Embryonic facial prominence (tissue), 1 donor: ENCODE data around the gene TMX2.
"Not testable (repeated sequence)": the region's sequence is repeated elsewhere in the genome, so short reads cannot be mapped to it uniquely, and the experiment has no call there.

Experiments used
- DNase-seq: peaks from one replicate; pipeline ENCODE4 v3.0.0-alpha.2; 2016; ENCODE audit errors: extremely low spot score

The TMX2 gene

GRCh38 chr11:57713835-57714234 is 1.4 kb downstream of the TMX2 start:
- no peak for DNase-seq

GRCh38 chr11:57716726-57717125 is 4.3 kb downstream of the TMX2 start:
- DNase-seq = not testable (repeated sequence)

GRCh38 chr11:57727185-57727584 is 14.8 kb downstream of the TMX2 start:
- no peak for DNase-seq

DNA sequence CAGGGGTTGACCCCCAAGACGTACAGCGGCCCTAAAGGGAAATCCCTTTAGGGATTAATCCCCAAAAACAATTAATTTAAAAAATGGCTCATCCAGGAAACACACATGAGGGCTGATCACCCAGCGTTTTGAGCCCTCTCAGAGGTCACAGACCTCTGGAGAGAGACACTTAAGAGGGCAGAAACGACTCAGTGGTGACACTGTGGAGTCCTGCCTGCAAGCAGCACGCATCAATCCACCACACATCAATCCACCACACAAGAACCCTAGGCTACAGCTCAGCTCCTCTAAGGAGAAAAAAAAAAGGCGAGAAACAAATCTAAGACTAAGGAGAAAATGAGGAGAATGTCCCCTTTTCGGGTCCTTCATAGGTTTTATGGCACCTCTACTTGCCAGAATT is 16.4 kb downstream of the TMX2 start:
- DNase-seq = no peak

DNA sequence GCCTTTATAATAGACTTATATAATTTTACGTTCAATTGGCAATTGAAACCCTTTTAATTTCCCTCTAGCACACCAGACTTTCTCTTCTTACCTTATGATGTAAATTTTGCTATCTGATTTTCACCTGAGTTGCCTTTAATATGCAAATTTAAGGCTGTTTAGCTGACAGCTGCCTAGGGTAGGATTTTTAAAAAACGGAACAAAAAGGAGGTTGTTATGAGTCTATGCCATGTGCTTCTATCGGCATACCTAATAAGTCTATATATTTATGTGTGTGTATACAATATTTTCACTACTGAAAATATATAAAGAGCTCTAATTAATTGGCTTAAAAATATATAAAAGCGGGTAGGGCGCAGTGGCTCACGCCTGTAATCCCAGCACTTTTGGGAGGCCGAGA is 17.1 kb downstream of the TMX2 start:
- no peak for DNase-seq

- no peak for DNase-seq
These were observed 20.3 kb downstream of the TMX2 start for GRCh38 chr11:57732661-57733060.

DNA sequence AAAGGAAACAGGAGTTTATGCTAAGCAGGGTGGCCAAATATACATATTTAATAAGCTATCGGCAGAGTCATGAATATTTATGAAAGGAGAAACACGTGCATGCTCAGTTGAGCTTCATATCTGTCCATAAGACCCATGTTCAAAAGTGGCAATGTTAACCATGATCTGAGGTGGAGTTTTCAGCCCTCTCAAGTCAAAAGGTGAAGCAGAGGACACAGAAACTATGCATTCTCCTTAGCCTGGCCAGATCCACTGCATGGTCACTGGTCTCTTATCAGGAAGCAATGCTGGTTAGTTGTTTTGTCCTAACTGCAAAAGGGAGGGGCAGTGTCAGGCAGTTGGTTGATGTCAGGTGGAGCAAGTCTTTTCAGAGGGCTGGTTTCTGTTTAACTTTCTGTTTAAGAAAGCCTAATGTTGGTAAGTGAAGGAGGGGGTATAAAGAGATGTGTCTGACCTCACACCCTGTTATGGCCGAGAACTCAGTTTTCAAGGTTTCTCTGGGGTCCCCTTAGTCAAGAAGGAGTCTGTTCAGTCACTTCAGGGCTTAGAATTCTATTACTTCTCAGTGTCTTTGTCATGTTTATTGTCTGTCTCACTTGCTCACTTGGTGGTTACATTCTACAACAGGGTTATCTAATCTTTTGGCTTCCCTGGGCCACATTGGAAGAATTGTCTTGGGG is 23.4 kb downstream of the TMX2 start:
- DNase-seq = no peak

GRCh38 chr11:57741132-57742086 is 29.0 kb downstream of the TMX2 start, which contains the start of gene SELENOH:
Gene SELENOH, plus strand, starts transcription at chr11:57741491. Its CDS starts 105 bp downstream, at chr11:57741596.
- peak; percentile 93 for DNase-seq

DNA sequence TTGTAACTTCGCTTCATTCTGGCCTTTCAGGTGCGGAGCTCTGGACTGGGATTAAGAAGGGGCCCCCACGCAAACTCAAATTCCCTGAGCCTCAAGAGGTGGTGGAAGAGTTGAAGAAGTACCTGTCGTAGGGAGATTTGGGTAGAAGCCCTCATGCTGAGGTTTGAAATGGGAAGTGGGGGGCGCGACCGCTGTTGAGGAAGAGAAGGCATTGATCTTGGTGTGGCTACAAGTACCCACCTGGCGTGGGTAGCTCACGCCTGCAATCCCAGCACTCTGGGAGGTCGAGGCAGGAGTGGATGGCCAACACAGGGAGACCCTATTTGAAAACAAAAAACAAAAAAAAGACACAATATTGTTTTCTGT is 29.7 kb downstream of the TMX2 start:
- no peak for DNase-seq

DNA sequence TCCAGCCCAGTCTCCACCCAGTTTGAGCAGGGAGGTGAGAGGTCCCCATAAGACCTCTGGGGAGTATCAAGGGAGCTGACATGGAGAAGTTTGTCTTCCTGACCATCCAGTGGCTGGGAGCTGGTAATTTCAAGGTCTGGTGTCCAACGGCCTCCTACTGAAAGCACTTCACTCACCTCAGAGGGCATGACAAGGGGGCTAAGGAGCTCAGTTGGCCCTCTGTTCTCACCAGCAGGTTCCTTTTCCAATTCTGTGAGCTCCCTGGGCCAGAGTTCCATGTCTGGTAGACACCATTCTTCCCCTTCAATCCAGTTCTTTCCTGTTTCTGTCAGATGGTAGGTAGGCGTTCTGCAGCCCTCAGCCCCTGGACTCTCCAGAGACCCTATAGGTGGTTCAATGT is 32.0 kb downstream of the TMX2 start:
- DNase-seq = no peak

DNA sequence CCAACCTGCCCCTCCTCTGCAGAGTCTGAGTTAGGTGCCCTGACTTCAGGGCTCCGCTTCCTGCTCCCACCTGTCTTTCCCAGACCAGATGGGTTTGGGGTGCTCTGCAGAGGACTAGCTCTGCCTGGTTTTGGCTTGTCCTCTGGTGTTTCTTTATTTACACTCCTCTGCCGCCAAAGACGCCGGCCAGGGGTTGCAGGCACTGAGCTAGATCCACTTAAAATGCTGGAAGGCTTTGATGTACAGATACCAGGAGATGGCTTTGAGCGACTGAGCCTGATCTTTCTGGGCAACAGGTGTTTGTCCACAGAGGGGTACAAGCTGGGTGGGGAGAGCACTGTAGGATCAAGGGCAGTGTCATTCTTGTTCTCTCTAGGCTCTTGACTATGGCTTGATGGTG is 32.8 kb downstream of the TMX2 start:
- DNase-seq = no peak

DNA sequence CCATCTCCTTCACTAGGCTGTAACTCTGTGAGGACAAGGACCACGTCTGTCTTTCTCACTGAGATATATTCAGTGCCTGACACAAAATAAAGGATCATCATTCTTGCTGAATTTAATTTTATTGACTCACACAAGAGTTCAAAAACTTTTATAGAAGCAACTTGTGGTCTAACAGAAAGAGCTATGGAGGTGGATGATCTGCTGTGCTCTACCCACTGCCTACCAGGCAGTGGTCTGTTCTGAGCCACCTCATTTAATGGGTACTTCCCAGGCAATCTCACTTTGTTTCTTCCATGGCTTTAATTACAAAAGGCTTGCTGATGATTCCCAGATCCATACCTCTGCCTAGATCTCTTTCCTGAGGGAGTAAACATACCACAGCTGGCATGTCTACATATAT is 34.5 kb downstream of the TMX2 start:
- DNase-seq = no peak

GRCh38 chr11:57751176-57751575 is 38.8 kb downstream of the TMX2 start:
- DNase-seq = no peak

GRCh38 chr11:57751676-57752253 is 39.4 kb downstream of the TMX2 start, which contains the start of gene BTBD18:
Gene BTBD18, minus strand, starts transcription at chr11:57751819. Its CDS starts 631 bp downstream, at chr11:57751188.
- DNase-seq = no peak

- DNase-seq = no peak
These were observed 40.6 kb downstream of the TMX2 start for GRCh38 chr11:57752954-57753353.

- no peak for DNase-seq
These were observed 45.8 kb downstream of the TMX2 start for GRCh38 chr11:57758174-57758573.

DNA sequence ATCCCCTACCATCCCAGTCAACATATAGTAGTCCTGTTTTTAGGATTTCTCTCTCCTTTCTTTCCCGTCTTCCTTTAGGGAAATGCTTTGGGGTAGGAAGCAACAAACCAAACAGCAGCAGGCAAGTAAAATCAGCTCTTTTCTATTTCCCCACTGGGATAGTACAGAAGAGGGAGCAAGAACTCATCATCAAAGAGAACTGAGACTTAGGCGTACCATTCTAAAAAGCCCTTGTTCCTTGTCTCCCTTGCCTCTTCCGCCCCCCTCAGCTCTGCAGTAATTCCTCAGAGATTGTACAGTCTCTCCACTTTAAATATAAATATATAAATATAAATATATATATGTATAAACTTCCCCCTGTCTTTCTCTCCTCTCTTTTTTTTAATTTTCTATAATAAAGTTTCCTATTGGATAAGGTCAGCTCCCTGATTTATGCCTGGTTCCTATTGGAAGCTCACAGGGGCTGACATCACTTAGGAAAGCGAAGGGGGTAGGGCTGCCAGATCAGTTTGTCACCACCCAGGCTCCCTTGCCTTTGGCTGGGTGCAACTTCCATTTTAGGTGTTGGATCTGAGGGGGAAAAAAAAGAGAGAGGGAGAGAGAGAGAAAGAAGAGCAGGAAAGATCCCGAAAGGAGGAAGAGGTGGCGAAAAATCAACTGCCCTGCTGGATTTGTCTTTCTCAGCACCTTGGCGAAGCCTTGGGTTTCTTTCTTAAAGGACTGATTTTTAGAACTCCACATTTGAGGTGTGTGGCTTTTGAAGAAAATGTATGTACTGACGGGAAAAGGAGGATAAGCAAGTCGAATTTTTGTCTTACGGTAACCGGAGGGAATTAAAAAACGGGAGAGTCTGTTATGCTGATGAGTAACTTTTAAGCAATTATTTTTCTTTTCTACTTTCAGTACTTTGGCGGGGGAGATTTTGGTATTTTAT is 49.2 kb downstream of the TMX2 start, which contains the start of gene CTNND1:
TSS of gene CTNND1 (plus strand) at position 502 of the 934 bp plus-strand sequence. CDS start 29,677 bp downstream, outside the sequence.
- peak; percentile 99 for DNase-seq

DNA sequence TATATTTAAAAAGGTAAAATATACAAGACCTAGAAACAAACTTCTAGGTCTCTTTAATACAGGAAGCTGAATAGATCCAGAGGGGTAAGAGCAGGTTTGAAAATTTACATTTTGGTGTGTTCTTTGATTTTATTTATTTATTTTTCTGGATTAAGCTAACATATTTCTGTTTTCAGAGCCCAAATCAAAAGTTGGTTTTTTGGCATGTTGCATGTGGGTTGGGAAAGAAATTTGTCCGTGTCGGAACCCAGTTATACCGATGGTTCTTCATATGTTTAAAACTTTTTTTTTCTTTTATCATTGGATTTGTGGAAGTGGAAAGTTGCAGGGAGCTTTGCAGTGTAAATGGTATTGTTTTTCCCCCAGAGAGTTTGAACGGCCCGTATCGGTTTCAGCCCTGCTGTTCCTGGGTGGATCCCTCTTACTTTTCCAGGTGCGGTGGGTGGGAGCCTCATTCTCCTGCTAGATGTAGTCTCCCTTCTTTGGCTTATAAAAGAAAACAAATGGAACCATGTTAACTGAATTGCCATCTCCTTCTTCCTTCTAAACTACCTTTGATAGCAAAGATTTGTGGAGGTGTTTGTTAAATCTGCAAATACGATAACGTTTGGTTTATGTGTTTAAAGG is 50.0 kb downstream of the TMX2 start:
- no peak for DNase-seq

DNA sequence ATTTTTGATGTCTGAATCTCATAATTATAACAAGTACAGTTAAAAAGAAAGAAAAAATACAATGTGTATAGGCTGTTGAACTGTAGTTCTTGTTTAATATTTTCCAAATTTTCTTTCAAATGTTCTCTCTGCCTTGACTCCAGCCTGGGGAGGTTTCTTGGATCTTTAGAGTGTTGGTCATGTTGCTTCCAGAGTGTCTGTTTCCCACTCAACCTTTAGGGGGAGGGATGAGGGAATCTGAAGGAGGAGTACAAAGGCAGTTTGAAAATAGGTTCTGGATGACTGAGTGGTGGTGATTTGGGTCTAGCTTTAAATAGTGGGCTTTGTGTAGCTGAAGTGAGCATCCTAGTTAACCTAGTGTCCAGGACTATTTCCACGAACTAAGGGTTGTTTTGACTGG is 51.2 kb downstream of the TMX2 start:
- DNase-seq = no peak

DNA sequence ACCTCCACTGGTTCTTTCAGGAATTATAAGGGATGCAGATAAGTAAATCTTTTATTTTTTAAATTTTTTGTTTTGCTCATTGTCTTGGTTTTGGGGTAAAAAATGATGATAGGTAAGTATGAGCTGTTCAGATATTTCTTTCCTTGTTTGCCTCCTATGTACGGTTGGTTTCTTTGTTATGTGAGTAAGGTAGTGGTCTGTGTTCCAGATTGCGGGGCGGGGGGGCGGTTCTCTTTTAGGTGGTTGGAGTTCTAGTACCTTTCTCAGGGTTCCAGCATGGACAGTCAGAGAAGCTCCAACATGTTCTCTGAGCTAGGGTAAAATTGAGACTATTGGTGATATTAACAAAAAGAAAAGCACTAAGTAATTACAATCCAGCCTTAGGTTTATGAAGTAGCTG is 51.6 kb downstream of the TMX2 start:
- DNase-seq = no peak

DNA sequence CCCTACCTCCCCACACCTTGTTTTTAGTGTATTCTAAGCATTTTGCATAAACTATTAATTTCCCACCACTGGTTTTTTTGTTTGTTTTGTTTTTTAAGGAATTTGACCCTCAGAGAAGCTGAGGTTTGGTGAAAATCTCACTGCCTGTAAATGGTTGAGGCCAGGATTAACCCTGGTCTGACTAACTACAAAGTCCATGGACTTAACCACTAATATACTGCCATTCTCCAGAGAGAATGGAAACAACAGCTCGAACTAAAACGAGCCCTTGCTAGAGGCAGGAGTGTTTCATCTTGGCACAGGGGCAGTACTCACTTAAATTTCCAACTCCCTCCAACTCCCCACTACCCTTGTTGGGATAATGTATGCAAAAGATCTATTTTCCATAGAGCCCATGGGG is 52.2 kb downstream of the TMX2 start:
- DNase-seq = no peak
